HK-2 (cell line): ENCODE measurements around the gene MTA2.
"Not testable (repeated sequence)": the region's sequence is repeated elsewhere in the genome, so short reads cannot be mapped to it uniquely, and the experiment has no call there.

ENCODE experiments used
- DNase-seq: peaks from one replicate; pipeline ENCODE4 v3.0.0-alpha.2; 2018; ENCODE audit not compliant: unreplicated experiment

Gene MTA2

DNA sequence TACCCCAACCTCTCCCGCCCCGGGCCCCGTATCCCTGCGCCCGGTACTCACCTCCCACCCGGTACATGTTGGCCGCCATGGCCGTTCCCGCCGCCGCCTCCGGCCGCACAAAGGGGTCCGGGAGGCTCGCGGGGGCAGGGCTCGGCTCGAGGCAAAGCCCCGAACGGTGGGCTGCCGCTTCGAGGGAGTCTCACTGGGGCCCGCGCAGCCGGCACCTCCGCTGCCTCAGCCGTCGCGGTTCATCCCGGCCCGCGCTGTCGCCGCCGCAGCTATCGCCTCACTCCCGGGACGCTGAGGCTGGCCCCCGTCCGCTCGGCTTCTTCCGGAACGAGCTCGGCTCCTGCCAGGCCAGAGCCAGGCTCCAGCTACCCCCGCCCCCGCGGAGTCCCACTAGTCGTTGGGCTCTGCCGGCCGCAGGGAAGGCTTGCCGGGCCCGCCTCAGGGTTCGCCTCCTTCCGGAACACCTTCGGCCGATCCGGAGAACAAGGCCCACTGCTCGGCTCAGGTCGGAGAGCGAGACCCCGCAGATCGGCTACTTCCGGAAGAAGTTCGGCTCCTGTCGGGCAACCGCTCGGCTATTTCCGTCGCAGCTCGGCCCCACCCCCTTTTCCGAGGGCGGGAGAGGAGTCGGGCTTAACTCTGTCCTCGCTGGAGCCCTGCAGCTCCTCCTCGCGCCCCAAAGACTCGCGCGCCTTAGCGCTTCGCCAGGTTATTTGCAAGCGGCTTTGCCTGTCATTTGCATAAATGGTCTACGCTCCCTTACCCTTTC lies at the start of gene MTA2:
MTA2 (minus strand) TSS at position 494 of the 769 bp plus-strand sequence; CDS start at position 79, 415 bp downstream.
- DNase-seq, result peak; percentile 96

DNA sequence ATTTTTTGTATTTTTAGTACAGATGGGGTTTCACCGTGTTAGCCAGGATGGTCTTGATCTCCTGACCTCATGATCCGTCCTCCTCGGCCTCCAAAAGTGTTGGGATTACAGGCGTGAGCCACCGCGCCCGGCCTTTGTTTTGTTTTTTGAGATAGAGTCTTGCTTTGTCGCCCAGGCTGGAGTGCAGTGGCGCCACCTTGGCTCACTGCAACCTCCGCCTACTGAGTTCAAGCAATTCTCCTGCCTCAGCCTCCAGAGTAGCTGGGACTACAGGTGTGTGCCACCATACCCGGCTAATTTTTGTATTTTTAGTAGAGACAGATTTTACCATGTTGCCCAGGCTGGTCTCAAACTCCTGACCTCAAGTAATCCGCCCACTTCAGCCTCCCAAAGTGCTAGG lies 48.6 kb upstream of the MTA2 start:
- not testable (repeated sequence) for DNase-seq

DNA sequence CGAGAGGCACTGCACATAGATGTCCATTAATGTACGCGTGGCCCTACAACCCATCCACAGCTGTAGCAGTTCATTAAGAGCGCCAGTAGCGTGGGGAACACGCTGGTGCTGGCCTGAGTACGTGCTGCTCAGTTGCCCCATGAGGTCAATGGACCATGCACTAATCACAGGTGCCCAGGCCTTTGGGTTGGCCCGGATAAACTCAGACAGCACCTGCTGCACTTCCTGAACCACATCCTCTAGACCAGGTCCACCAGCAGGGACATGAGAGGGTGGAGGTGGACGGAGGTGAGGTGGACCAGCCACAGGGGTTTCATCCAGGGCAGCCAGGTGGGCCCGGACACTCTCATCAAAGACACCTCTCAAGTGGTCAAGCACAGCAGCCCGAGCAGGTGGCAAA lies 47.8 kb upstream of the MTA2 start:
- no peak for DNase-seq

DNA sequence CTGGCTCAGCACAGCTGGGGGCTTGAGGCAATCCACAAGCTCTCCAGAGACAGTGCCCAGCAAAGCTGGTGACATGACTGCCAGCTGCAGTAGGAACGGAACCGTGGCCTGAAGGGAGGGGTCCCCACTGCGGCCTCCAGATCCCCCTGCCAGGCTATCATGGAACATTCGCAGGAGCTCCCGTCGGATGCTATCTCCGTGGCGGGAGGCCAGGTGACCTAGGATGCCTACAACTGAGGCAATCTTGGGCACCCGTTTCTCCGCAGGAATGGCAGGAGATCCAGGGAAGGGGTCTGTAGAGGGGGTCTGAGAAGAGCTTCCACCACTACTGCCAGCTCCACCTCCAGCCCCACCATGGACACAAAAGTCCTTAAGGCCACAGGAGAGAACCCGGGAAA lies 47.3 kb upstream of the MTA2 start:
- no peak for DNase-seq

DNA sequence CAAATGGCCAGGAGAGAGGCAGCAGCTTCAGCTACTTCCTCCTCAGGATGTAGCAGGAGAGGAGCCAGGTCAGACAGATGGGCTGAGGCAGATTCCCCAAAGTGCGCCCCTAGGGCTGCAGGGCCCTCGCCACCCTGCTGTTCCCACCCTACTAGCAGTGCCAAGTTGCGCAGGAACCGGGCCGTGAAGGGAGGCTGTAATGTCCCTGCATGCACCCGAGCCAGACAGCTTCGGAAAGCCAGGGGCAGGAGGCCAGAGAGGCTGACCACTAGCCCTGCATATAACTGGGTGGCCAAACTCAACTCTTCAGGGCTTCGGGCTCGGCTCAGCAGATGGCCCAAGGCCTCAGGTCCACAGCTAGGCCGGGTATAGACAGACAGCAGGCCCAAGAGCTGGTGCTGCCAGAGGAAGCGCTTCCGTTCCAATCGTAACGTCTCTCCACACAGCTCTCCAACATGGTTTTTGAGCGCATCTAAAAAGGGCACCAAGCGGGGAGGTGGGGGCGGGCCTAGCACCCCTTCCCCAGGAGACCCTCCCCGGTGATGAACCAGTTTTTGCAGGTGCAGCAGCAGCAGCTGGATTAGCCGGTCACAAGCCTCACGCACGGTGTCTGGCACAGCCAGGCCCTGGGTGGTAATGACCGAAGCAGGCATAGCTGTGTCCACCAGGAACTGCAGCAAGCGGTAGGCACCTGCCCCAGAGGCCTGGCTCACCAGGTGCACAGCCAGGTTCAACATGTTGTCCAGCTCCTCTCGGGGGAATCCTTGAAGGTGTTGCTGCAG lies 46.7 kb upstream of the MTA2 start:
- no peak for DNase-seq

DNA sequence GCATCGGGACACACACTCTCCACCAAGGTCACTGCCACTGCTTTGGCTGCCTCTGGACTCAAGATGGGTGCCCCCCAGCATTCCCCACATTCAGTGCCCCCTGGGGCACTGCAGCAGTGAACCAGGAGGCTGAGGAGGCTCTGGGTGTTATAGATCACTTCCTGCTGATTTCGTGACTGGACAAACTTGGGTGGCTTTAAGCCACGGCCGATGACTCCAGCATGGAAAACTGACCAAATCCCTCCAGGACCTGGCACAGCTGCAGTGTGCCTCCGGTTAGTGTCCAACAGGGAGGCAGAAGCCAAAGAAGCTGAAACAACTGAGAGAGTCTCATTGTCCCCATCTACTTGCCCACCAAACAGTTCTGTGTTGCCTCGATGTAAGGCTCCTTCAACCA lies 45.9 kb upstream of the MTA2 start:
- DNase-seq, result no peak

DNA sequence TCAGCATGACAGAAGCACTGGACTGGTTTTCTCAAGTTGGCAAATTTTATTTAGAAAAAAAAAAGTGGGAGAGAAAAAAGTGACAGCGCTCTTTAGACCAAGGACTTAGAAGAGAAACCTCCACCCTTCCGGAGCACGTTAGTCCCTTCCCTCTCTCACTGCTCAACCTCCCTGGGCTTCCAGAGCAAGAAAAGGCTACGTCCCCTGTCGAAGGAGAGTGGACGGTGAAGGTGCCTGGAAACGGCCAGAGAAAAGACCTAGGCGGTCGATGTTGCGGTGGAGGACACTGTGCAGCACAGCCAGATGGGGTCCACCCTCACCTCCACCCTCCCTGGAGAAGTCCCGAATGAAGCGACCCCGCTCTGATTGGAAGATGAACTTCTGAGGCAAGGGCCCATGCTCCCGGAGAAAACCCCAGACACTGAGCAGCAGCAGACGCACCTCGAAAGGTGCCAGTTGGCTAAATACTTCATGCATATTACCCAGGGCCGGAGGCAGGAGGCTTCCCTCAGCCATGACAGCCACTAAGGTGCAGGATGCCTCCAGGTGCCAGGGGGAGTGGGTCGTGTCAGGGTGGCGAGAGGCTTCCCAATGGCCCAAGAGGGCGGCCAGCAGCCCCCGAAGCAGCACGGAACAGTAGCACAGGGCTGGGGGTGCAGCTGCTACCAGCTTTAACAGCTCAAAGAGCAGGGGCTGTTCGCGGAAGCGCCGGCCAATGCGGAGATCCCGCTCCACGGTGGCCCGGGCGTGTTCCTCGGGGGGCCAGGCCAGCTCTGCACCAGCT lies 45.4 kb upstream of the MTA2 start:
- no peak for DNase-seq

DNA sequence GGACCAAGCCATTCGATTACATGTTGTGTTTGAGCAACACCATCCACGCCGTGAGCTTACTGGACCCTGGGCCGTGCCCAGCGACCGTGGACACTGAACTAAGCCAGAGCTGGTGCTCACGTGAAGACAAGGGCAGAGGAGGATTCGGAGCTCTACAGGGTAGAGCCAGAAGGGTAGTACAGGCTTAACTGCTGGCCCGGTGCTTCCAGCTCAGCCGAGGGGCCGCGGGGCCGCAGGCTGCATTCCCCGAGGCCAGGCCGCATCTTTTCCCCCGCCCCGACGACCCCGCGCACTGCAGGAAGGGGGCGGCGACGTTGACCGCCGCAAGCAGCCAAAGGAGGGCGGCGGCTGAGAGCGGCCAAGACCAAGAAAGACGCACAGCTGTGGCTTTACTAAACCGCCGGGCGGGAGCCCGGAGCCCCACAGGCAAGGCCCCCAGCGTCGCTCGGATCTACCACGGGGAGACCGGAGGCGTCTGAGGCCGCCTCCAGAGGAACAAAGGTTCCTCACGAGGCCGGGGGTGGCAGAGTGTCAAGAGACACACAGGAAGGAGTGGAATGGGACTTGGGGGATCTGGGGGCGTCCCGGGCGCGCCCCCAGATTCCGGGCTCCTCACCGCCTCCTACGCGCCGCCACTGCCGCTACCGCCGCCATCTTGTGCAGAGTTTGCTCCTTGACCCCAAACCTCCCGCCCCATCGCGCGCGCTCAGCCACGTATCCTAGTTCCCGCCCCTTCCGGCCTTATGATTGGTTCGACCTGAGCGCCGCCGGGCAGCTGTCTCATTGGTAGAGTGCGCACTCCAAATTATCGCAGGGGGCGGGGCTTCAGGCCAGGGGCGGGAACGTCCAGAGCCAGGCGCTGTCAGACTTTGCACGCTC lies 44.5 kb upstream of the MTA2 start, which contains the start of gene GANAB:
GANAB (minus strand) TSS at position 668 of the 879 bp plus-strand sequence; CDS start at position 654, 14 bp downstream.
- peak; percentile 95 for DNase-seq

DNA sequence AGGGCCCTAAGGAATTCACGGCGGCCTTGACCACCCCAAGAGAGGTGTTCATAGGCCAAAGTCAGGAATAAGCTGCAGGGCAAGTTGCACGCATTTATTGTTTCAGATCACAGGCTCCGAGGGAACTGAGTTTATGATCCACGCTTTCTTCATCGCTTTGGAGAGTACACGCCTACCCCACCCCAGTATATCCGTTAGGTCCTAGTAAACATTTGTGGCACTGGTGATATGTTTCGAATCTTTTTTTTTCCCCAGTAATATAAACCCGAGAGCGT lies 43.9 kb upstream of the MTA2 start:
- no peak for DNase-seq

DNA sequence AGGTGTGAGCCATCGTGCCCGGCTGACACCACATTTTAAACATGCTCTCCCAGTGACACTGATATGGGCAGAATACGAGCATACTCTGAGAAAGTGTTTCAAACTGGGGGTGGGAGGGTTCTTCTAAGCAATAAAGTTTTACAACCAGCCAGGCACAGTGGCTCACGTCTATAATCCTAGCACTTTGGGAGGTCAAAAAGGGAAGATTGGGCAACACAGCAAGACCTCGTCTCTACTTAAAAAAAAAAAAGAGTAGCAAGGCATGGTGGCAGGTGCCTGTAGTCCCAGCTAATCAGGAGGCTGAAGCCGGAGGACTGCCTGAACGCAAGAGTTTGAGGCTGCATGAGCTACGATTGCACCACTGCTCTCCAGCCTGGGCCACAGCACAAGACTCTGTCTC lies 42.6 kb upstream of the MTA2 start:
- DNase-seq, result no peak

DNA sequence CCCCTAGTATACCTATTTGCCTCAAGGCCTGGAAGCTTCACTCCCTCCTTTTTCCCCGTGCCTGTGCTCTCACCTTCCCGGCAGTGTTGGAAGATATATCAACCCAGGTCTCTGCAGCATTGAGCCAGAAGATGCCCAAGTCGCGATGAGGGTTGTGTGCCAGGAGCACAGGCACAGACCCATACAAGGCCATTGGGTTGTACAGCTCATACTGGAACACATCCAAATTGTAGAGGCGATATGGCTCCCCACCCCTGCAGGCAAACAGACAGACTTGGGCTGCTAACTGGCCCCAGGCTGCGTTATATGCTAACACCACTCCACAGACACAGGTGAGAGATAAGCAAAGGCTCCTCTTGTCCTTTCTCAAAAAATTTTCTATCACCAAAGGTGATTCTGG lies 30.8 kb upstream of the MTA2 start:
- DNase-seq, result no peak

DNA sequence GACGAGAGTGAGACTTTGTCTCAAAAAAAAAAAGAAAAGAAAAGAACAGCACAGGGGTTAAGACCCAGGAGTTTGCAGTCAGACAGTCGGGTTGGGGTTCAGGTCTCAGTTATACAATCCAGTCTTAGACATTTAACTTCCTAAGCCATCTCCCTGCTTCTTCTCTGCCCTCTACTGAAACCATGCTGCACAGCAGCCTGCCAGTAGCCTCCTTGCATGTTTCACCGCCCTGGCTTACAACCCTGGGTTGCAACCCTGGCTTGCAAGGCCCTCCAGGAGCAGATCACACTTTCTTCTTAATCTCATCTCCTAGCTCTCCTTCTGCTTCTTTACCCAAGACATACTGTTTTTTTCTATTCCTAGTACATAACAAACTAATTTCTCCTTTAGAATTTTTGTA lies 26.0 kb upstream of the MTA2 start:
- DNase-seq, result no peak

DNA sequence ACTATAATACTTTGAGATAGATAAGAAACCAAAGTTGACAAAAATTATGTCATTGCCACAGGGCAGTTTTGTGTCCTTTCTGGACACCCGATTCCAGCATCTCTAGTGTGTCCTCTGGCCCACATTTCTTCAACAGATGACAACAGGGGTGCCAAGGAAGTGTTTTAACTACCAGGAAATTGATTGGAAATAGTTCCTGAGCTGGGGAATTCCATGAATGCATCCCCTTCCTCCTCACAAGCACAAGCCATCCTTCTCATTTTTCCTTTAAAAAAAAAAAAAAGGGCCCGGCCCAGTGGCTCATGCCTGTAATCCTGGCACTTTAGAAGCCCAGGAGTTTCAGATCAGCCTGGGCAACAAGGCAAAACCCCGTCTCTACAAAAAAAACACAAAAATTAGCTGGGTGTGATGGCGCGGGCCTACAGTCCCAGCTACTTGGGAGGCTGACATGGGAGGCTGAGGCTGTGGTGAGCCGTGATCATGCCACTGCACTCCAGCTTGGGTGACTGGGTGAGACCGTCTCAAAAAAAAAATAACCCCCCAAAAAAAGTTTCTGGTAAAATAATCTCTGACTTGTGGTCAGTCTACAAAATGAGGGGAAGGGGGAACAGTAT lies 20.9 kb upstream of the MTA2 start:
- DNase-seq, result no peak

DNA sequence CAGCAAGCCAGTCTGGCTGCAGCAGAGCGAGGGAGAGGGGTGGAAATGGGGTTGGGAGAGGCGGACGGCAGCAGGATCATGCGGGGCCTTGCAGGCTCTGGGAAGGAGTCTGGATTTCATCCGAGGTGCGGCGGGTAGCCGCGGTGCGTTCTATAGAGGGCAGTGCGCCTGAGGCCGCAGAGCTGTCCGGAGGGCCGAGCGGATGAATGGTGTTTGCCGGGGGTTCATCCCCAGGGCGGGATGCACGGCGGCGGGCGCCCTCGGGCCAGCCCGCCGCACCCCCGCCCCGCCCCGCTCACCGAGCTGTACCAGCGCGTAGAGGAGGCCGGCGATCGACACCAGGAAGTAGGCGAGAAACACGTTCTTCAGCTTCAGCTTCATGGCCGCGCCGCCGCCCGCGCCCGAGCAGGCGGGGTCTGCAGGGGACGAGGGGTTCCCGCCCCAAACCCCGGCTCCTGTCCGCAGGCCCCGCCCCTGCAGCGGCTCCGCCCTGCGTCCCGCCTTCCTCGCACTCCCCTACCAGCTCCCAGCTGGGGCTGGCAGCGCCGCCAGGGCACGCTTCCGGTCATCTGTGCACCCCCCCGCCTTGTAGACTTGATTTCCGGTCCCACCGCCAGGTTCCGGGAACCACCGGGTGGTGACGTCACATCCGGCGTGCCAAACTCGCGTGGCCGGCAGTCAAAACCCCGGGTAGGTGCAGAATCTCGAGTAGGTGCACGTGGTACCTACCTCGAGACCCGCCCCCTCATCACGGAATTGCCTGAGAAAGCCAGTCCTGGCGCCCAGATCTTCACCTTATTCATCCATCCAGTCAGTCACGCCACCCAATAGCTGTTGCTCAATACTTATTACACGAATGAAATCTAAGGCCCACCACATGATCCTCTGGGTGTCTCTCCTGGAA lies 20.2 kb upstream of the MTA2 start, which contains the start of gene B3GAT3:
B3GAT3 (minus strand) TSS at position 420 of the 904 bp plus-strand sequence; CDS start at position 381, 39 bp downstream.
- DNase-seq, result peak; percentile 98

DNA sequence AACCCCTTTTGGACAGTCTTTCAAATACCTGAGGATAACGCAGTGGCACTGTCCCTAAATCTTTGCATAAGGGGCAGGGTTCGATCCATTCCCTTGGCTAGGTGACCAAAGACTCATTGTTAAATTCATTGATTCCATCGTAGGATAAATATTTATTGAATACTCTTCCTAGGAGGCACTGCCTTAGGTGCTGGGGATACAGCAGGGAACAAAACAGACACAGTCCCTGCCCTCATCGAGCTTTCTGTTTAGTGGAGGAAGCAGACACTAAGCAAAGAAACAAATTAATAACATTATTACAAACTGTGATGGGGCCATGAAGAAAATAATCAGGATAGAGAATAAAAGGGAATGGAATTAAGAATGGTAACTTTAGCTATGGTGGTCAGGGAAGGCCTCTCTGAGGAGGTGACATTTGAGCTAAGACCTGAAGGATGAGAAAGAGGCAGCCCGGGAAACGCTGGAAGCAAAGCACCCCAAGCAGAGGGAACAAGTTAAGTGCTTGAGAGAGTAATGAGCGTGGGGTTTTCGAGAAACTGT lies 19.4 kb upstream of the MTA2 start:
- DNase-seq, result no peak

DNA sequence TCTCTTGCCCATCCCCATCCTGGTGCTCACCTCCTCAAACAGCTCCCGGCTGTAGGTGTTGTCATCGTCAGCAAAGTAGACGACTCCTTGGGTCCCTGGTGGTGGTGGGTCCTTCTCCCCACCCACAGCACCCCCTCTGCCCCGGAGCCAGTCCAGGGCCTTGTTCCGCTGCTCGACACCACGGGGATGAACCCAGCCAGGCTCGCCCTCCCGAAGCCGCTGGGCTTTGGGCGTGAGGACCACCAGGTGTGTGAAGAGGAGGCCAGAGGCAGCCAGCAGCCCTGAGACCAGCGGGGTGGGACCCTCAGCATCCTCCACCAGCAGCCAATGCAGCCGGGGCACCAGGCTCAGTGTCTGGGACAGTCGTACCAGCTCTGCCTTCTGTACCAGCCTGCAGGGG lies 15.3 kb upstream of the MTA2 start:
- DNase-seq, result not testable (repeated sequence)

DNA sequence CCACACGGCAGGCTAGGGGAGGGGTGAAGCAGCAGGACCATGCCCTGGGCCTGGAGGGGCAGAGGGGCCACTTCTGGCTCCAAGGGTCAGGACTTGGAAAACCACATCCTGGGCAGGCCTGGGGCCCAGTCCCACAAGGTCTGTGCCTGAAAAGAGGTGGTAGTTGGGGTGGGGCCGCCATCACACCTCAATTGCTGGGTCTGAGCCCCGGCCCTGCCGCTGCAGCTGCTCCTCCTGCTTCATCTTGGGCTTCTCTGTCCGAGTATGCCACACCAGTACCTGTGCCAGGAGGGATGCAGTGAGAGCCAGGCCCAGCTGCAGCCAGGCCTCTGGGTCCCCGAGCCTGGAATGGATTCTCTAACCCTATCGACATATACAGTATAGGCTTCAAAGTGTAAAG lies 13.9 kb upstream of the MTA2 start:
- DNase-seq, result no peak

DNA sequence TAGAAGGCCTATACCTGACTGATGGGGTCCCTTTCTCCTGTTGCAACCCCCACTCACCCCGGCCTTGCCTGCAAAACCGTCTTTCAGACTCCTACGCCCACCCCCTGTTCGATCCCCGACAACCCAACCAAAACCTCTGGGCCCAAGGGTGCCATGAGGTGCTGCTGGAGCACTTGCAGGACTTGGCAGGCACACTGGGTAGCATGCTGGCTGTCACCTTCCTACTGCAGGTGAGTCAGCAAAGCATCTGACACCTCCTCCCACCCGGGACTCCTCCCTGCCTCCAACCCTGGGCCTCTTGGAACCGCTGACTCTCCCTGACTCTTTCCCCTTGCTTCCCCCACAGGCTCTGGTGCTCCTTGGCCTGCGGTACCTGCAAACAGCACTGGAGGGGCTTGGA lies 12.6 kb upstream of the MTA2 start:
- DNase-seq, result peak; percentile 56

DNA sequence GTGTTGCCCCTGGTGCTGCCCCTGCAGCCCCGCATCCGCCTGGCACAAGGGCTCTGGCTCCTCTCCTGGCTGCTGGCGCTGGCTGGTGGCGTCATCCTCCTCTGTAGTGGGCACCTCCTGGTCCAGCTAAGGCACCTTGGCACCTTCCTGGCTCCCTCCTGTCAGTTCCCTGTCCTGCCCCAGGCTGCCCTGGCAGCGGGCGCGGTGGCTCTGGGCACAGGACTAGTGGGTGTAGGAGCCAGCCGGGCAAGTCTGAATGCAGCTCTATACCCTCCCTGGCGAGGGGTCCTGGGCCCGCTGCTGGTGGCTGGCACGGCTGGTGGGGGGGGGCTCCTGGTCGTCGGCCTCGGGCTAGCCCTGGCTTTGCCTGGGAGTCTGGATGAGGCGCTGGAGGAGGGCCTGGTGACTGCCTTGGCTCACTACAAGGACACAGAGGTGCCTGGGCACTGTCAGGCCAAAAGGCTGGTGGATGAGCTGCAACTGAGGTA lies 11.7 kb upstream of the MTA2 start:
- DNase-seq, result no peak
